NCI-H187 treated with DMSO at 0.1 percent for 48 hours (cell line): Measurements from ENCODE around the gene PITRM1.
"Not testable (repeated sequence)": the region's sequence is repeated elsewhere in the genome, so short reads cannot be mapped to it uniquely, and the experiment has no call there.

ENCODE experiments used
- DNase-seq: peaks from one replicate; lab custom pipeline; 2025; lab: John Stamatoyannopoulos, UW

Gene PITRM1

GRCh38 chr10:3122034-3122433 is 50.5 kb downstream of the PITRM1 start:
- DNase-seq = no peak

- DNase-seq = no peak
Observed at GRCh38 chr10:3119796-3120459, 52.7 kb downstream of the PITRM1 start.

GRCh38 chr10:3118641-3119091 is 53.9 kb downstream of the PITRM1 start:
- no peak for DNase-seq

GRCh38 chr10:3117486-3117885 is 55.1 kb downstream of the PITRM1 start:
- DNase-seq = no peak

- no peak for DNase-seq
Observed at GRCh38 chr10:3116508-3117100, 56.0 kb downstream of the PITRM1 start.

- DNase-seq = no peak
Observed at GRCh38 chr10:3115685-3116084, 56.9 kb downstream of the PITRM1 start.

GRCh38 chr10:3113343-3113720 is 59.2 kb downstream of the PITRM1 start:
- DNase-seq = no peak

- no peak for DNase-seq
Observed at GRCh38 chr10:3111621-3112163, 60.9 kb downstream of the PITRM1 start.

- DNase-seq = no peak
Observed at GRCh38 chr10:3110782-3111620, 61.6 kb downstream of the PITRM1 start.

- no peak for DNase-seq
Observed at GRCh38 chr10:3109633-3110032, 62.9 kb downstream of the PITRM1 start.

- no peak for DNase-seq
Observed at GRCh38 chr10:3109196-3109595, 63.4 kb downstream of the PITRM1 start.

GRCh38 chr10:3108575-3109105 is 63.9 kb downstream of the PITRM1 start:
- DNase-seq = no peak

- no peak for DNase-seq
Observed at GRCh38 chr10:3108033-3108432, 64.5 kb downstream of the PITRM1 start.

GRCh38 chr10:3107426-3107961 is 65.1 kb downstream of the PITRM1 start:
- DNase-seq = no peak

GRCh38 chr10:3106928-3107425 is 65.6 kb downstream of the PITRM1 start:
- DNase-seq = no peak

- DNase-seq = not testable (repeated sequence)
Observed at GRCh38 chr10:3106328-3106727, 66.3 kb downstream of the PITRM1 start.

GRCh38 chr10:3105905-3106304 is 66.7 kb downstream of the PITRM1 start:
- no peak for DNase-seq

GRCh38 chr10:3105166-3105565 is 67.4 kb downstream of the PITRM1 start:
- no peak for DNase-seq

- DNase-seq = no peak
Observed at GRCh38 chr10:3104251-3104918, 68.2 kb downstream of the PITRM1 start.

GRCh38 chr10:3103646-3104045 is 68.9 kb downstream of the PITRM1 start:
- no peak for DNase-seq

- no peak for DNase-seq
Observed at GRCh38 chr10:3102720-3103427, 69.7 kb downstream of the PITRM1 start.
